Colon (tissue), 2 donors: ENCODE measurements around the gene SHBG.

Source experiments
- FAIRE-seq: peaks from 2 replicates; lab custom pipeline; 2012; peaks lifted over from hg19 to GRCh38; lab: Jason Lieb, UNC
- donor health status: control.
- donor health status: control.

SHBG gene, protein sequence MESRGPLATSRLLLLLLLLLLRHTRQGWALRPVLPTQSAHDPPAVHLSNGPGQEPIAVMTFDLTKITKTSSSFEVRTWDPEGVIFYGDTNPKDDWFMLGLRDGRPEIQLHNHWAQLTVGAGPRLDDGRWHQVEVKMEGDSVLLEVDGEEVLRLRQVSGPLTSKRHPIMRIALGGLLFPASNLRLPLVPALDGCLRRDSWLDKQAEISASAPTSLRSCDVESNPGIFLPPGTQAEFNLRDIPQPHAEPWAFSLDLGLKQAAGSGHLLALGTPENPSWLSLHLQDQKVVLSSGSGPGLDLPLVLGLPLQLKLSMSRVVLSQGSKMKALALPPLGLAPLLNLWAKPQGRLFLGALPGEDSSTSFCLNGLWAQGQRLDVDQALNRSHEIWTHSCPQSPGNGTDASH

DNA sequence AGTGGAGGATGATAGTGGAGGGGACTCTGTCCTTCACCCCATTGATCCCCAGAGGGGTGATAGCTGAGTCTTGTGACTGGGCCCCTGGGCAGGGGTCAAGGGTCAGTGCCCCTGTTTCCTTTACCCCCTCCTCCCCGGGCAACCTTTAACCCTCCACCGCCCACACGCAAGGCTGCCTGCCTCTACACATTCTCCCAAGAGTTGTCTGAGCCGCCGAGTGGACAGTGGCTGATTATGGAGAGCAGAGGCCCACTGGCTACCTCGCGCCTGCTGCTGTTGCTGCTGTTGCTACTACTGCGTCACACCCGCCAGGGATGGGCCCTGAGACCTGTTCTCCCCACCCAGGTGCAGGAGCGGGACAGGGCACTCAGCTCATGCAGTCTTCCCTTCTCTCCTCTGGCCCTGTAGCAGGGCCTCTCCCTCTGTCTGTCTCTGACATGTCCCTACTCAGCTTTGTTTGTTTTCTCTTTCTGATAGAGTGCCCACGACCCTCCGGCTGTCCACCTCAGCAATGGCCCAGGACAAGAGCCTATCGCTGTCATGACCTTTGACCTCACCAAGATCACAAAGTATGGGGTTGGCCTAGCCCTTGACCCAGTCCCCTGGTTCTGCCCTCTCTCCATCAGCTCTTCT lies at the start of gene SHBG:
SHBG (plus strand) TSS at position 197 of the 633 bp plus-strand sequence; CDS start at position 235, 38 bp downstream.
- no peak for FAIRE-seq

GRCh38 chr17:7580604-7581575 lies 49.0 kb upstream of the SHBG start:
- FAIRE-seq = no peak

DNA sequence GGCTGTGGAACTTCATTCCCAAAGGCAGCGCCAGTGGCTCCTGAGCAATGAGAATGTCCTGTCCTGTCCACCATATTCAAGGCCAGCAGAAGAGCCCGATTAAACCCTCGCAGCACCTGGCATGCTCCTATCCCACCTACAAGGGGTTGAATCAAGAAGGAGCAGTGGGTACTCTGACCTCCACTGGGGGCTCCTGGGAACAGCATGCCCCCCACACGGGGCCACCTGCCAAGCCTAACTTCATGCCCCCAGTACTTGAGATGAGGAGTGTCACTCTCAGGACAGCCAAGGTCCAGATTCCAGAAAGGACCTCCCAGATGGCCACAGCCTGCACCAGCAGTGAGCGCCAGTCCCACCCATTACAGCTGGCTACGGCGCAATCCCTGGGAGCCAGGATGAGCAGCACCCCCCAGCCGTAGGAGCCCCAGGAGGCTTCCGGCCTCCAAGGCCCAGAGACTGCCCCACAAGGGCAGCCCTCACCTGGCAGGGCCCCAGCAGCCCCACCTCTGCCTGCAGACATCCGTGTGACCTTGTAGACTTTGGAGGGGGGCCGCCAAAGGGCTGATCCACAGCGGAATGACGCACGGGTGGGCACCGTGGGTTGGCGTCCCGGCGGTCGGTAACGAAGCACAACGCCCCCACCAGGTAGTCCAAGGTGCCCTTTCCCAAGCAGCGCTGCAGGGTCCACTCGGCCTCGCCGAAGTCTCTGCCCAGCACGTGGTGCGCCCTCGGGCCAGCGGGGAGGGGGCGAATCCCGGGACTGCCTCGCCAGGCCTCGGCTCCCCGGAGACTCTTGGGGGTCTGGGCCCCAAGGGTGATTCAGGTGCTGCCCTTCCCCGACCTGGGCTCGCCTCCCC lies 47.3 kb upstream of the SHBG start:
- no peak for FAIRE-seq

- FAIRE-seq = peak; percentile 65
These were observed 46.5 kb upstream of the SHBG start, which contains the start of gene MPDU1 for GRCh38 chr17:7583253-7584109. TSS of gene MPDU1 (plus strand) at chr17:7583852. CDS start at chr17:7583863, 11 bp downstream.

- no peak for FAIRE-seq
These were observed 43.1 kb upstream of the SHBG start for GRCh38 chr17:7586673-7587419.

DNA sequence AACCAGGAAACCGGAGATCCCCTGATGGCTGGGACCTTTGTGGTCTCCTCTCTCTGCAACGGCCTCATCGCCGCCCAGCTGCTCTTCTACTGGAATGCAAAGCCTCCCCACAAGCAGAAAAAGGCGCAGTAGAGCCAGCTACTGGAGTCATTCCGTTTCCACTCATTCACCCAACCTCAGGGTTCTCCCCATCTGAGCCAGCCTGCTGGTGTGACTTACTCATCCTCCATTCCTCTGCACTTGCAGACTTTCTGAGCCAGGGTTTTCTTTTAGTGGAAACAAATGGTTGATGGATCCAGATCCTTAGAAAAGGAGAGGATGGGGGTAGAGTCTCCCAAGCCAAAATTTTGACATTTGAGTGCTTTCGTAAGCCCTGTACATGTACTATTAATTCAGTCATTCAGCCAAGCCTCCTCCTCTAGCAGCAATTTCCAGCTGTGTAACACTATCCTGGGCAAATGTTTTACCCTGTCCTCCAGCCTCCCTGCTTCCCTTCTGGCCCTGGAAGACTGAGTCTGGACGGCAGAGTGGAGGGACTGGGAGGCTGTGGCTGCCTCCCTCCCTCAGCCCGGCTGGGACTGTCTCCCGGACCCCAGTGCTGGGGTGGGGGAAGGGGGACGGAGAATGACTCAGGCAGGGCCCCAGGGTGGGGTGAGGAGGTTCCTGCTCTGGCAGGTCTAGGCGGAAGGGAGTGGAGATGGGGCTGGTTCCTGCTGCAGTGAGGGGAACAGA lies 42.3 kb upstream of the SHBG start:
- FAIRE-seq = no peak

- FAIRE-seq = no peak
These were observed 41.3 kb upstream of the SHBG start for GRCh38 chr17:7588553-7589203.

DNA sequence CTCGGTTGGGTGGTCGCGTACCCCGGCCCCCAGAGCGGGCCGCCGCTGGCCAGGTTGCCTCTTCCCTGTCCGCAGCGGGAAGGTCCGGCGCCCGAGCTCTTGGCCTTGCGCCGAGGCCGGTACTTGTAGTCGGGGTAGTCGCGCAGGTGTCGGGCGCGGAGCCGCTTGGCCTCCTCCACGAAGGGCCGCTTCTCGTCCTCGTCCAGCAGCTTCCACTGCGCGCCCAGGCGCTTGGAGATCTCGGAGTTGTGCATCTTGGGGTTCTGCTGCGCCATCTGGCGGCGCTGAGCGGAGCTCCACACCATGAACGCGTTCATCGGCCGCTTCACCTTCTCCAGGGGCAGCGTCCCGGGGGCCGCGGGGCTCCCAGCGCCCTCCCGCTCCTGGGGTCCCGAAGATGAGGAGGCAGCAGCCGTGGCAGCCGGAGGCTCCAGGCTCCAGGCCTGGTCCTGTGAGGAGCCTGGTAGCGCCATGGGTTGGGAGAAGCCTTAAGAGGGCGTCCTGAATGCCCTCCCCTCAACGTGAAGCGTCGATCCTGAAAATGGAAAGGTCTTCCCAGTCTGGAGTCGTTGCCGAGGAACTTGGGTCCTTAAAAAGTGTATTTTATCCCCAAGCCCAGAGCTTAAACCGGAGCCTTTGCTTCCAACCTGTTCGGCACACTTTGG lies 40.6 kb upstream of the SHBG start:
- no peak for FAIRE-seq

DNA sequence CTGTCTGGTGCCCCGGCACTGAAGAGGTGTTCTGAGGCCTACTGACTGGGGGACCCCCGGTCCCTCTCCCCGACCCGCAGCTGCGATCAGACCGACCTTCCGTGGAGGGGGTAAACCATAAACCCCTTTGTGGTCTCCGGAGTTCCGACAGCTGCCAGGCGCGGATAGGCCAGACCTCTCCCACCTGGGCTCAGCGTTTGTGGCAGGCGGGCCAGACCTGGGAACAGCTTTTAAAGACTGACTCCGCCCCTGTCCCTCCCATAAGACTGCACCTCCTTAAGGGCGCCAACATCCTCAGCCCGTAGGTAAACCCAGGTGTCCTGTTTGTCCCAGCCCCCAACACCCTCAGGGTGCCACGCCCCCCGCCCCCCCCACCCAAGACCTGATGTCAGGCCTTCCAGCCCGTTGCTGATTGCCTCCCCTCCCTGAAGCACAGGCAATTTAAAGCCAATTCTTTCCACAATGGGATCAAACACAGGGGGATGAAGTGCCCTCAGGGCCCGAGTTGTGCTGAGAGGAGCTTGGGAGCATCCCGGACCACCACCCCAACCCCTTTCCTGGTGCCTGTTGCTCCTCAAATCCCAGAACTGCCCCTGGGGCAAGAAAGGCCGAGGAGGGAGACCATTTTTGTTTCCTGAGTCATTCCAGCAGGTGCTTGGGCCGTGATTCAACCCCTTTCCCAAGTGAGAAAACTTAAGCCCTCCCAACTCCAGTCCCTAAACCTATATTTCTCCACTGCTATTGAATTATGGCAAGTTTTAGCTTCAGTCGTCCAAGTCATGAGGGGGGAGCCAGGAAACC lies 39.8 kb upstream of the SHBG start, which contains the start of gene SOX15:
SOX15 (minus strand) TSS at position 204 of the 801 bp plus-strand sequence. CDS start 418 bp downstream, outside the sequence.
- no peak for FAIRE-seq

GRCh38 chr17:7590743-7591142 lies 39.2 kb upstream of the SHBG start:
- FAIRE-seq = no peak

- no peak for FAIRE-seq
These were observed 38.3 kb upstream of the SHBG start for GRCh38 chr17:7591596-7591995.

- no peak for FAIRE-seq
These were observed 37.4 kb upstream of the SHBG start for GRCh38 chr17:7592422-7593021.

DNA sequence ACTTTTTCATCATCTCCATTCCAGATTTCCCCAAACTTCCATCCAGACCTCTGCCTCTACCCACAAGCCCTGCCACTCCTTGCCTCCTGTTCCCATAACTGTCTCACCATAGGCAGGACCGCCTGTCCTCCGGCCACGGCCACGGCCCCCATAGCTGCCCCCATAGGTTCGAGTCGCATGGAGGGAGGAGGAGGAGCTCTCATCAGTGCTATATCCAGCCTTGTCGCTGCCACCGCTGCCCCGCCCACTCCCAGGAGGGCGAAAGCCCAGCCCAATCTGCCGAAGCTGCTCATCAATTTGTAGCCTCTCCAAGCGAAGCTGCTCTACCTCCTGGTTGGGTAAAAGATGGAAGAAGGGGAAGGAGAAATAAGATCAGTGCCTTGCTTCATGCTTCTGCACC lies 36.6 kb upstream of the SHBG start:
- no peak for FAIRE-seq

DNA sequence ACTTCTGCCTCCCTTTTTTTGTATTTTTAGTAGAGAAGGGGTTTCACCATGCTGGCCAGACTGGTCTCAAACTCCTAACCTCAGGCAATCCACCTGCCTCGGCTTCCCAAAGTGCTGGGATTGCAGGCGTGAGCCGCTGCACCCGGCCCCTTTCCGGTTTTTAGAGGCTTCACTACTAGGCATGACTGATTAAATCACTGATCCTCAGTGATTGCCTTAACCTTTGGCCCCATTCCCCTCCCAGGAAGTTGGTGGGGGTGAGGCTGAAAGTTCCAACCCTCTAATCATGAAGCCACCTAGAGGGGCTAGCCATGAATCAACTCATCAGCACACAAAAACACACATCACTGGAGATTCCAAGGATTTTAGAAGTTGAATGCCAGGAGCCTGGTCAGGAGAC lies 32.4 kb upstream of the SHBG start:
- FAIRE-seq = peak; percentile 28

DNA sequence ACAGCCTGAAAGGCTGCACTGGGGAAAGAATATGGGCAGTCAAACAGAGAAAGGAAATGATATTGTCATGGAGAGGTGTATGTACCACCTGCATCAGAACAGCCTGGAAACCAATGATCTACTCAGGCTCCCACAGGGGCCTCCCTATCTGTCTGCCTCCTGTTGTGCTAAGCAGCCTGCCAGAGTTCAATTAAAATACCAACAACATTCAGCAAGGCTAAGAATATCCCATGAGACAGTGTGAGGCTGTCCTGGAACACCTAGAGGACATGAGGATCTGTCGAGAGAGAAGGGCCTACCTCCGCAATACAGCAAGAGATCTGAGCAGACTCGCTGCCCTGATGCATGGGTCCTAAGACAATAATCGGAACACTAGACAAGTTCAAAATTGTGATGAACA lies 23.7 kb upstream of the SHBG start:
- FAIRE-seq = no peak

GRCh38 chr17:7610641-7611040 lies 19.3 kb upstream of the SHBG start:
- FAIRE-seq = no peak
